Measurements from ENCODE around the gene MAN1A1.
"Not testable (repeated sequence)": the region's sequence is repeated elsewhere in the genome, so short reads cannot be mapped to it uniquely, and the experiment has no call there.

The MAN1A1 gene

GRCh38 chr6:119297049-119297448 is 52.5 kb downstream of the MAN1A1 start:
- no peak for DNase-seq

- no peak for DNase-seq
These were observed 53.2 kb downstream of the MAN1A1 start for GRCh38 chr6:119296036-119297035.

GRCh38 chr6:119294984-119295383 is 54.6 kb downstream of the MAN1A1 start:
- no peak for DNase-seq

GRCh38 chr6:119291060-119291459 is 58.5 kb downstream of the MAN1A1 start:
- not testable (repeated sequence) for DNase-seq

- DNase-seq: no peak
These were observed 59.3 kb downstream of the MAN1A1 start for GRCh38 chr6:119290306-119290705.

GRCh38 chr6:119289651-119290050 is 59.9 kb downstream of the MAN1A1 start:
- no peak for DNase-seq

GRCh38 chr6:119285908-119286625 is 63.5 kb downstream of the MAN1A1 start:
- DNase-seq: no peak

GRCh38 chr6:119284861-119285521 is 64.6 kb downstream of the MAN1A1 start:
- no peak for DNase-seq

- no peak for DNase-seq
These were observed 65.5 kb downstream of the MAN1A1 start for GRCh38 chr6:119283979-119284545.

GRCh38 chr6:119283214-119283613 is 66.3 kb downstream of the MAN1A1 start:
- DNase-seq: no peak

- no peak for DNase-seq
These were observed 68.9 kb downstream of the MAN1A1 start for GRCh38 chr6:119280668-119281067.

GRCh38 chr6:119280080-119280479 is 69.5 kb downstream of the MAN1A1 start:
- no peak for DNase-seq

GRCh38 chr6:119278625-119279024 is 70.9 kb downstream of the MAN1A1 start:
- no peak for DNase-seq

GRCh38 chr6:119277052-119277451 is 72.5 kb downstream of the MAN1A1 start:
- DNase-seq: no peak

- DNase-seq: no peak
These were observed 73.3 kb downstream of the MAN1A1 start for GRCh38 chr6:119276211-119276610.

- no peak for DNase-seq
These were observed 75.4 kb downstream of the MAN1A1 start for GRCh38 chr6:119274197-119274595.

GRCh38 chr6:119273272-119274196 is 76.0 kb downstream of the MAN1A1 start:
- no peak for DNase-seq

GRCh38 chr6:119270545-119270944 is 79.0 kb downstream of the MAN1A1 start:
- DNase-seq: no peak

- DNase-seq: no peak
These were observed 80.1 kb downstream of the MAN1A1 start for GRCh38 chr6:119269266-119270103.

- no peak for DNase-seq
These were observed 82.2 kb downstream of the MAN1A1 start for GRCh38 chr6:119267126-119267905.

Data from stimulated activated CD4-positive, alpha-beta T cell treated with anti-CD3 and anti-CD28 coated beads, Interleukin-12 subunit alpha, Interleukin-12 subunit beta, amount 100 ng/mL, for 4 hours (primary cell).